Measurements from ENCODE around the gene GJB3.

Gene GJB3

DNA sequence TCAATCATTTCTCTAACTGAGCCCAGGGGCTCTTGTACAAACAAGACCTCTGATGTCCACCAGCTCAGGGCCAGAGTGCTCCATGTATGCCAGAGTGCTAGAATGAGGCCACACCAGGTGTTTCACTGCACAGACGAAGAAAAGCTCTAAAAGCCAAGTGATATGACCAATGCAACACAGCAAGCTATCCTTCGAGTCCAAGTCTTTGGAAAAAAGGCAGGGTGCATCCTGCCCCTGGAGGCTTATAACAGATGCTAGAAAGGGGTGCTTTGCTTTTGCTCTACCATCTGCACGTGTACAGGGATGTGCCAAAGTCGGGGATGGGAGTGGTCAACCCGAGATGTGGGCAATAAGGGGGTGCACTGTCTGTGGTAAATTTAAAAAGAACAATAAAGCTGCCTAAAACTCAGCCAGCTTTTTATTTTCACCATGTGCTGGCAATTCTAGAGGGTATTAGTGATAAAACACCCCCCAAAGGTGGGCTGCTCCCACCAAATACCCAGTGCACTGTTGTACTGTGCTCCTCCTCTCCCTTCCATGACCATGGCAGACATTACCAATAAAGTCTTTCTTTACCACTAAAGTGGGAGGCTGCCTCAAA lies 46.4 kb downstream of the GJB3 start:
- no peak for DNase-seq

DNA sequence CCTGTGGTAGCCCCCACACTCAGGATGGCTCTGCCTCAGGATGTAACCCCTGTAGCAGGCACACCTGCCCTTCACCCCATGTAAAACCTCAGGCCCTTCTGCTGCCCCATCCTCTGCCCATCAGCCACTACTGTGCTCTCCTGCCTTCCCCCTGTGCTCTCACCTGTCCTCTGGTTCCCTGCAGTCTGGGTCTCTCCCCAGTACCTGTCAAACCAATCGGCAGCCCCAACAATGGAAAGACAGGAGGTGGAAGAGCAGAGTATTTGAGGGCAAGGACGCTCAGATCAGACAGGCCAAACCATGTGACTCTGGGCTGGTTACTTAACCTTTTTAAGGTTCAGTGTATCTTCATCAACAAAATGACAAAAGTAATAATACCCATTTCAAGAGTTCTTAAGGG lies 47.6 kb downstream of the GJB3 start:
- DNase-seq = no peak

DNA sequence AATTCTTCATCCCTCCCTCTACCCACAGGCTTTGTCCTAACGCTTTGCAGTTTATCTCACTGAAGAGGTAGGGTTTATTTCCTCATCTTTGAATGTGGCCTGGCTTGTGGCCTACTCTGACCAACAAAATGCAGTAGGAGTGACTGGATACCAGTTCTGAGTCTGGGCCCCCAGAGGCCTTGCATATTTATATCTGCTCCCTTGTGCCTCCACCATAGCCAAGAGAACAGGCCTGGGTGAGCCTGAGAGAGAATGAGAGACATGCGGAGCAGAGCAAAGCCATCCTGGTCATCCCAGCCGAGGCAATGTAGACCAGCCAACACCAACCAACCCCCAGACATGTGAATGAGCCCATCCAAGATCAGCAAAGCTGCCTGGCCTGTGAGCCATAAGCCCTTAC lies 48.2 kb downstream of the GJB3 start:
- no peak for DNase-seq

DNA sequence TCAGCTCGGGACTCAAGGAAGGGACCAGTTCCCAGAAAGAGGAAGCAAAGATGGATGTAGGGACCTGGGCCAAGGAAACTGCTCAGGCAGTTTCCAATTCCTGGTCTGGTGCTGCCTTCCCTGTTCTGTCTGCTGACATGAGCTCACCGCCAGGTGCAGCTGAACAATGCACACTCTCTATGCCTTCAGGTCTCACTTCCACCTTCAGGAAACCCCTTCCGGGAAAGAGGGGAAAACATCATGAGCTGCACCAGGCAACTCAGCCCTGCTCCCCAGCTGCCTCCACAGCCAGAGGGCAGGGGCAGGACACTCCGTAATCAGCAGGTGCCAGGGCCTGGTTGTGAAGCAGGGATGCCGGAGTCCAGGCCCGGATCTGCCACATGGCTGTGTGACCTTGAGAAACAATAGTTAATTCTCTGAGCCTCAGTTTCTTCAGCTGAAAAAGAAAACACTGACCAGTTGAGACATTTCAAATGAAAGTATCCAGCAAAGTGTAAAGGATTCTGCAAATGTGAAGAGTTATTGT lies 50.8 kb downstream of the GJB3 start:
- DNase-seq = no peak

DNA sequence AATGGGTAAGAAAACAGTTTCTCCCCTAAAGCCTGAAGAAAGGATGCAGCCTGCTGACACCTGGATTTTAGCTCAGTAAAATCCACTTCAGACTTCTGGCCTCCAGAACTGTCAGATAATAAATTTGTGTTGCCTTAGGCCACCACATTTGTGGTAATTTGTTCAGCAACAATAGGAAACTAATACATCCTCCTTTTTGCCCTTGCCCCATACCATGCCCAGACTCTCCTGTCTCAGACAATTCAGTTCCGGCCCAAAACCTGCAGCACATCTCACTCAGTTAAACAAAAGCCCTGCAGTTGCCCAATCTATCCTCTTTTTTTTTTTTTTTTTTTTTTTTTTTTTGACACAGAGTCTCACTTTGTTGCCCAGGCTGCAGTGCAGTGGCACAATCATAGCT lies 52.7 kb downstream of the GJB3 start:
- no peak for DNase-seq
